Smooth muscle cell (in vitro differentiated cells): Measurements from ENCODE around the gene ANXA4. TPM values are rescaled to one million over a fixed set of nuclear protein-coding genes. Genes with fewer than 3 reads are reported as not detected.

Source experiments
- DNase-seq: peaks from one replicate; lab custom pipeline; 2025; ENCODE audit not compliant: unreplicated experiment; lab: John Stamatoyannopoulos, UW
- H2AFZ ChIP-seq: fragments of 200-600 bp; sonication (generic); 2 replicates; pipeline ENCODE4 v1.6.0; 2016; ENCODE audit warnings: antibody characterized with exemption, low read depth, mild to moderate bottlenecking
- H3F3A ChIP-seq: fragments of 200-600 bp; sonication (generic); 2 replicates; pipeline ENCODE4 v1.6.0; 2017; ENCODE audit warnings: antibody characterized with exemption, low read depth
- H3K27ac ChIP-seq: fragments of 200-600 bp; sonication (generic); 2 replicates; pipeline ENCODE4 v1.5.1; 2016; ENCODE audit warnings: low read depth, mild to moderate bottlenecking
- H3K27me3 ChIP-seq: fragments of 200-600 bp; sonication (generic); 2 replicates; pipeline ENCODE4 v1.6.1; 2016; ENCODE audit warnings: low read depth, mild to moderate bottlenecking
- H3K36me3 ChIP-seq: fragments of 200-600 bp; sonication (generic); 2 replicates; pipeline ENCODE4 v1.5.1; 2016; ENCODE audit warnings: low read depth
- H3K4me1 ChIP-seq: fragments of 200-600 bp; sonication (generic); 2 replicates; pipeline ENCODE4 v1.5.1; 2016; ENCODE audit warnings: low read depth
- H3K4me2 ChIP-seq: fragments of 200-600 bp; sonication (generic); 2 replicates; pipeline ENCODE4 v1.6.0; 2016; ENCODE audit warnings: mild to moderate bottlenecking
- H3K4me3 ChIP-seq: fragments of 200-600 bp; sonication (generic); 2 replicates; pipeline ENCODE4 v1.5.1; 2016; ENCODE audit warnings: mild to moderate bottlenecking
- H3K79me2 ChIP-seq: fragments of 200-600 bp; sonication (generic); 2 replicates; pipeline ENCODE4 v1.6.0; 2016; ENCODE audit warnings: low read depth, mild to moderate bottlenecking
- H3K9ac ChIP-seq: fragments of 200-600 bp; sonication (generic); 2 replicates; pipeline ENCODE4 v1.6.0; 2016; ENCODE audit warnings: low read depth
- H3K9me3 ChIP-seq: fragments of 200-600 bp; sonication (generic); replicated peaks from 2 replicates; pipeline ENCODE4 v1.5.1; 2016; ENCODE audit warnings: low read depth
- H4K20me1 ChIP-seq: fragments of 200-600 bp; sonication (generic); 2 replicates; pipeline ENCODE4 v1.6.0; 2016; ENCODE audit warnings: low read depth
- CTCF ChIP-seq: fragments of 200-600 bp; sonication (generic); IDR thresholded peaks from 2 replicates; pipeline ENCODE4 v1.5.1; 2017; ENCODE audit warnings: borderline replicate concordance, mild to moderate bottlenecking, antibody characterized with exemption; ENCODE audit not compliant: insufficient read depth, poor library complexity, severe bottlenecking
- WGBS: methylation state at CpG from one replicate; pipeline ENCODE4 v1.1.7; 2016; ENCODE audit warnings: low lambda C conversion rate; 5-methylcytosine and 5-hydroxymethylcytosine counted together
- polyA plus RNA-seq: library from polyadenylated mRNA; unstranded; fragments of >200 nt; fragmentation: Nextera tagmentation; extraction: Ambion mirVana; gene quantifications from 2 replicates; pipeline ENCODE4 v1.2.1, GENCODE V29; 2016
- total RNA-seq: library from RNA; depleted of rRNA; stranded (reverse); fragments of >200 nt; gene quantifications from 2 replicates; pipeline ENCODE4 v1.2.3, GENCODE V29; 2014

ANXA4 gene
- 13.3 and 14.7 TPM in 2 replicates for total RNA-seq
- 32.8 and 56.6 TPM in 2 replicates for polyA plus RNA-seq

GRCh38 chr2:69741575-69742321, at the start of gene ANXA4:
ANXA4 (plus strand) TSS chr2:69742134; CDS start chr2:69781566, 39,432 bp downstream.
- H3K27ac ChIP-seq, result peak within 1 kb of the TSS; percentile 69
- no peaks in the 10 kb centered on the region for H3K36me3 ChIP-seq
- H3F3A ChIP-seq, result no peaks in the 10 kb centered on the region
- peaks cover 6% of the 10 kb centered on the region for H4K20me1 ChIP-seq
- peaks cover 17% of the 10 kb centered on the region for H3K79me2 ChIP-seq
- H3K4me1 ChIP-seq, result no peaks in the 10 kb centered on the region
- H3K4me2 ChIP-seq, result peak within 1 kb of the TSS; percentile 86
- peak within 1 kb of the TSS; percentile 81 for H2AFZ ChIP-seq
- peak within 1 kb of the TSS; percentile 70 for H3K4me3 ChIP-seq
- H3K27me3 ChIP-seq, result no peaks in the 10 kb centered on the region
- H3K9ac ChIP-seq, result peak within 1 kb of the TSS; percentile 80
- no peaks in the 10 kb centered on the region for H3K9me3 ChIP-seq
- peak; percentile 44 for DNase-seq
- 1% methylated on average over 56 of the region's 75 CpGs for WGBS
- TF ChIP-seq CTCF, result no peak

- TF ChIP-seq CTCF, result no peak
- Histone ChIP-seq H3K27ac (no peak overlapping the region), H3F3A (no peaks in the 10 kb centered on the region), H2AFZ (no peak overlapping the region), H3K27me3 (no peaks in the 10 kb centered on the region), H3K79me2 (no peaks in the 10 kb centered on the region), H3K4me2 (no peak overlapping the region), H3K4me1 (no peaks in the 10 kb centered on the region), H3K36me3 (no peaks in the 10 kb centered on the region), H3K9me3 (no peaks in the 10 kb centered on the region), H3K9ac (no peak overlapping the region), H4K20me1 (no peaks in the 10 kb centered on the region), H3K4me3 (no peak overlapping the region)
- WGBS, result 91% methylated on average over 2 of the region's 2 CpGs
- DNase-seq, result no peak
Measured at GRCh38 chr2:69692424-69692823, 49.5 kb upstream of the ANXA4 start.

GRCh38 chr2:69693059-69693774, 48.7 kb upstream of the ANXA4 start:
- no peaks in the 10 kb centered on the region for H3K4me1 ChIP-seq
- no peaks in the 10 kb centered on the region for H4K20me1 ChIP-seq
- no peak overlapping the region for H3K9ac ChIP-seq
- H2AFZ ChIP-seq, result no peak overlapping the region
- no peaks in the 10 kb centered on the region for H3K36me3 ChIP-seq
- no peak overlapping the region for H3K4me2 ChIP-seq
- TF ChIP-seq CTCF, result no peak
- no peak for DNase-seq
- no peaks in the 10 kb centered on the region for H3F3A ChIP-seq
- no peak overlapping the region for H3K4me3 ChIP-seq
- no peaks in the 10 kb centered on the region for H3K27me3 ChIP-seq
- no peaks in the 10 kb centered on the region for H3K79me2 ChIP-seq
- H3K9me3 ChIP-seq, result no peaks in the 10 kb centered on the region
- no peak overlapping the region for H3K27ac ChIP-seq
- 86% methylated on average over 4 of the region's 4 CpGs for WGBS
